ENCODE measurements around the gene CD180.

DNA sequence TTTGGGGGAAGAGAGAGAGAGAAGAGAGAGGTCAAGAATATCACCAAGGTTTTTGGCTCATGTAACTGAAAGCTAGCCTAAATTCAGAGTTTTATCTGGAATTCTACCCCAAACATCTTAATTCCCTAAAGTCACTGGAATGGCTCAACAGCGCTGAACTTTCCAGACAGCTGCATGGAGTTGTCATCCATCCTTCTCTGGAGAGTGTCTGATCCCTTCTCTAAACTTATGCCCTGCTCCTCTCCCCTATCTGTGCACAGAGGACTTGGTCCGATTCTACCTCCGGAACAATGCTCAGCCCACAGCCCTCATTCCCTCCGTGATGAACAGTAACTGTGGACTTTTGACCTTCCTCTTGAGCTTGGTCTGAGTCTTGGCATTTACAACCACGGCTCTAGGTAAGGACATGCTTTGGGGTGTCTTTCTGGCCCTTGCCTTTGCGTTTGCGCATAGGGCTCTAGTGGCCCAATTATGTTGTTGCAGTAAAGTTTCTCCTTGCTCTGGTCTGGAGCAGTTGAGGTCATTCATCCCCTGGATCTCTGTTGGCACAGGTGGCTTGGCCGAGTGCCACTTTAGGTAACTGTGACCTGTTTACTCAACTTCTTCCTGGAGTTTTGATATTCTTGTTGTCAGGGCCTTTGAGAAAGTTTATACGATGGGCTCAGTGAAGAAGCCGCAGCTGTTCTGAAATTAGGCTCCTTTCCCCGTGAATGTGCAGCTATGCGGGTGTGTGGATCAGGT is 18.3 kb upstream of the CD180 start:
- TF ChIP-seq, protein P1, sequence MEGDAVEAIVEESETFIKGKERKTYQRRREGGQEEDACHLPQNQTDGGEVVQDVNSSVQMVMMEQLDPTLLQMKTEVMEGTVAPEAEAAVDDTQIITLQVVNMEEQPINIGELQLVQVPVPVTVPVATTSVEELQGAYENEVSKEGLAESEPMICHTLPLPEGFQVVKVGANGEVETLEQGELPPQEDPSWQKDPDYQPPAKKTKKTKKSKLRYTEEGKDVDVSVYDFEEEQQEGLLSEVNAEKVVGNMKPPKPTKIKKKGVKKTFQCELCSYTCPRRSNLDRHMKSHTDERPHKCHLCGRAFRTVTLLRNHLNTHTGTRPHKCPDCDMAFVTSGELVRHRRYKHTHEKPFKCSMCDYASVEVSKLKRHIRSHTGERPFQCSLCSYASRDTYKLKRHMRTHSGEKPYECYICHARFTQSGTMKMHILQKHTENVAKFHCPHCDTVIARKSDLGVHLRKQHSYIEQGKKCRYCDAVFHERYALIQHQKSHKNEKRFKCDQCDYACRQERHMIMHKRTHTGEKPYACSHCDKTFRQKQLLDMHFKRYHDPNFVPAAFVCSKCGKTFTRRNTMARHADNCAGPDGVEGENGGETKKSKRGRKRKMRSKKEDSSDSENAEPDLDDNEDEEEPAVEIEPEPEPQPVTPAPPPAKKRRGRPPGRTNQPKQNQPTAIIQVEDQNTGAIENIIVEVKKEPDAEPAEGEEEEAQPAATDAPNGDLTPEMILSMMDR (IDR thresholded peaks at IDR 0.05; ENCODE audit: low read length), result no peak
- no peak for TF ChIP-seq EZH2 (optimal IDR thresholded peaks at IDR 0.05; ENCODE audit: low read depth, low read length)

Measured in MM.1S (cell line).